ENCODE measurements around the gene WDR4.
"Not testable (repeated sequence)": the region's sequence is repeated elsewhere in the genome, so short reads cannot be mapped to it uniquely, and the experiment has no call there.

- not testable (repeated sequence) for TF ChIP-seq POLR2A, CTCF (IDR thresholded peaks at IDR 0.05)
Measured at GRCh38 chr21:42807293-42807895, 71.9 kb downstream of the WDR4 start.
